Endothelial cell of umbilical vein (primary cell): Measurements from ENCODE around the gene UBE2E2. TPM values are rescaled to one million over a fixed set of nuclear protein-coding genes. Genes with fewer than 3 reads are reported as not detected.

Experiments
- BruUV-seq: library from RNA; stranded (reverse); fragments of 400-500 nt; replicated peaks from 2 replicates; lab custom pipeline; 2021; lab: Mats Ljungman, UMichigan
- CTCF ChIA-PET: fragments of 300-600, 350-600 bp; sonication (Branson Sonifier 250); formaldehyde crosslinking; loops from one replicate; lab custom pipeline; 2021; ENCODE audit warnings: antibody characterized with exemption, inconsistent platforms; lab: Charles Lee
- POLR2A ChIA-PET: fragments of 300-600, 350-600 bp; sonication (Branson Sonifier 250); formaldehyde crosslinking; loops from one replicate; lab custom pipeline; 2021; ENCODE audit warnings: antibody characterized with exemption, inconsistent platforms; lab: Charles Lee
- DNase-seq: peaks from one replicate; pipeline ENCODE4 v3.0.0-alpha.2; 2011; ENCODE audit warnings: low read depth, low spot score
- FAIRE-seq: peaks from 2 replicates; lab custom pipeline; 2011; peaks lifted over from hg19 to GRCh38; lab: Jason Lieb, UNC
- H2AFZ ChIP-seq: 2 replicates; pipeline ENCODE4 v1.6.0; 2012; ENCODE audit warnings: low read depth, low read length, control low read depth, inconsistent platforms
- H3K27ac ChIP-seq: 2 replicates; pipeline ENCODE4 v1.5.1; 2011; ENCODE audit warnings: low read depth, mild to moderate bottlenecking, control low read depth, low read length, moderate library complexity; ENCODE audit not compliant: insufficient read depth
- H3K27me3 ChIP-seq, 2 experiments: 2 replicates each; pipeline versions ENCODE4 v1.6.0 to v1.6.1; 2011; ENCODE audit warnings: low read length in 2 of 2, mixed read lengths in 1 of 2; ENCODE audit not compliant: control insufficient read depth in 2 of 2, insufficient read depth in 2 of 2
- H3K36me3 ChIP-seq, 2 experiments: 2 replicates in 1 of 2; 3 replicates in 1 of 2; pipeline ENCODE4 v1.5.1; 2011; ENCODE audit warnings: low read length in 2 of 2, mild to moderate bottlenecking in 1 of 2, moderate library complexity in 1 of 2; ENCODE audit not compliant: control insufficient read depth in 2 of 2, insufficient read depth in 2 of 2; ENCODE audit errors: extremely low read depth in 1 of 2
- H3K4me1 ChIP-seq: 3 replicates; pipeline ENCODE4 v1.5.1; 2011; ENCODE audit warnings: mild to moderate bottlenecking, low read length; ENCODE audit not compliant: control insufficient read depth, insufficient read depth; ENCODE audit errors: extremely low read depth
- H3K4me2 ChIP-seq: 2 replicates; pipeline ENCODE4 v1.6.1; 2011; ENCODE audit warnings: low read length, control low read depth, mixed read lengths; ENCODE audit not compliant: insufficient read depth
- H3K4me3 ChIP-seq, 3 experiments: fragments of 200-600 bp in 1 of 3; sonication (generic), shearing (Covaris generic) in 1 of 3; replicated peaks in 1 of 3; 2 replicates each; pipeline ENCODE4 v1.5.1; 2011 to 2016; ENCODE audit warnings: control low read depth in 3 of 3, low read length in 3 of 3, mild to moderate bottlenecking in 2 of 3, inconsistent platforms in 1 of 3, low read depth in 1 of 3, moderate library complexity in 1 of 3; ENCODE audit not compliant: insufficient read depth in 1 of 3
- H3K79me2 ChIP-seq: 2 replicates; pipeline ENCODE4 v1.6.0; 2012; ENCODE audit warnings: low read length, inconsistent platforms; ENCODE audit not compliant: control insufficient read depth, insufficient read depth
- H3K9ac ChIP-seq: replicated peaks from 2 replicates; pipeline ENCODE3; 2011; ENCODE audit warnings: low read length, control low read depth; ENCODE audit not compliant: insufficient read depth; ENCODE audit errors: extremely low read depth
- H3K9me1 ChIP-seq: replicated peaks from 3 replicates; pipeline ENCODE4 v1.6.0; 2011; ENCODE audit warnings: mild to moderate bottlenecking, low read length; ENCODE audit not compliant: control insufficient read depth, insufficient read depth; ENCODE audit errors: extremely low read depth
- H3K9me3 ChIP-seq: replicated peaks from 2 replicates; pipeline ENCODE4 v1.5.1; 2012; ENCODE audit warnings: low read length, inconsistent platforms; ENCODE audit not compliant: control insufficient read depth, insufficient read depth
- H4K20me1 ChIP-seq: replicated peaks from 2 replicates; pipeline ENCODE3; 2011; ENCODE audit warnings: mild to moderate bottlenecking, low read length; ENCODE audit not compliant: control insufficient read depth, insufficient read depth; ENCODE audit errors: extremely low read depth
- EZH2 ChIP-seq: IDR thresholded peaks from 2 replicates; pipeline ENCODE4 v1.6.1; 2012; ENCODE audit warnings: borderline replicate concordance, low read depth, mild to moderate bottlenecking, moderate library complexity, low read length, inconsistent platforms; ENCODE audit not compliant: severe bottlenecking
- FOS ChIP-seq: IDR thresholded peaks from 2 replicates; pipeline ENCODE4 v1.6.1; 2011; ENCODE audit warnings: mild to moderate bottlenecking, low read length, moderate library complexity, borderline replicate concordance; ENCODE audit not compliant: insufficient read depth
- GATA2 ChIP-seq: IDR thresholded peaks from 2 replicates; pipeline ENCODE4 v1.7.0; 2011; ENCODE audit warnings: low read depth, mild to moderate bottlenecking, moderate library complexity, mixed read lengths, low read length; ENCODE audit not compliant: insufficient read length, insufficient read depth
- JUN ChIP-seq: IDR thresholded peaks from 2 replicates; pipeline ENCODE4 v1.6.1; 2011; ENCODE audit warnings: borderline replicate concordance, low read depth; ENCODE audit not compliant: insufficient read length, insufficient read depth
- MYC ChIP-seq: IDR thresholded peaks from one replicate; pipeline ENCODE4 v1.6.1; 2011; ENCODE audit warnings: mild to moderate bottlenecking, low read depth, low read length
- POLR2A ChIP-seq: IDR thresholded peaks from 2 replicates; pipeline ENCODE4 v1.6.1; 2012; ENCODE audit warnings: low read depth, mild to moderate bottlenecking, control low read depth, low read length
- POLR2AphosphoS5 ChIP-seq: IDR thresholded peaks from 2 replicates; pipeline ENCODE4 v1.6.1; 2012; ENCODE audit warnings: low read depth, mild to moderate bottlenecking, control low read depth, low read length, moderate library complexity; ENCODE audit not compliant: insufficient read depth
- dilution Hi-C: fragments of 300-500 bp; cut with MboI; formaldehyde crosslinking; loops from one replicate; pipeline ENCODE4 v1.15.0; 2019; ENCODE audit warnings: low sequenced_read_pairs; ENCODE audit not compliant: extremely low pct_ligation_motif_present
- intact Hi-C: fragments of 100-400 bp; cut with micrococcal nuclease; formaldehyde crosslinking; loops from one replicate; pipeline ENCODE4 v1.10.0; 2022
- polyA plus RNA-seq, 4 experiments: library from polyadenylated mRNA; depleted of rRNA in 3 of 4; stranded (reverse) in 3 of 4; unstranded in 1 of 4; fragments of >200 nt; gene quantifications; 2 replicates each; pipeline versions ENCODE4 v1.2.1 to v1.2.3, GENCODE V29; 2011 to 2012; ENCODE audit warnings: missing spikeins in 1 of 4
- total RNA-seq: library from RNA; stranded (reverse); gene quantifications from 2 replicates; pipeline ENCODE4 v1.2.3, GENCODE V29; 2021
- TF ChIP-seq, protein P1 (sequence below), 2 donors: IDR thresholded peaks; 1 replicate in 1 of 2; 2 replicates in 1 of 2; pipeline ENCODE4 v1.5.1; 2011; ENCODE audit warnings: low read length in 2 of 2, mild to moderate bottlenecking in 2 of 2, moderate library complexity in 2 of 2, control low read depth in 1 of 2, inconsistent platforms in 1 of 2, low read depth in 1 of 2; ENCODE audit not compliant: insufficient read depth in 1 of 2; ENCODE audit errors: extremely low read depth in 1 of 2
- TF ChIP-seq, protein P2 (sequence below): IDR thresholded peaks from 2 replicates; pipeline ENCODE4 v1.6.1; 2011; ENCODE audit not compliant: insufficient read depth, insufficient read length

UBE2E2 gene
- total and polyA plus RNA-seq, 2 donors (not counting 3 experiments of a cell fraction or from before 2014, with no cell fraction given): 37.0 to 45.4 TPM

DNA sequence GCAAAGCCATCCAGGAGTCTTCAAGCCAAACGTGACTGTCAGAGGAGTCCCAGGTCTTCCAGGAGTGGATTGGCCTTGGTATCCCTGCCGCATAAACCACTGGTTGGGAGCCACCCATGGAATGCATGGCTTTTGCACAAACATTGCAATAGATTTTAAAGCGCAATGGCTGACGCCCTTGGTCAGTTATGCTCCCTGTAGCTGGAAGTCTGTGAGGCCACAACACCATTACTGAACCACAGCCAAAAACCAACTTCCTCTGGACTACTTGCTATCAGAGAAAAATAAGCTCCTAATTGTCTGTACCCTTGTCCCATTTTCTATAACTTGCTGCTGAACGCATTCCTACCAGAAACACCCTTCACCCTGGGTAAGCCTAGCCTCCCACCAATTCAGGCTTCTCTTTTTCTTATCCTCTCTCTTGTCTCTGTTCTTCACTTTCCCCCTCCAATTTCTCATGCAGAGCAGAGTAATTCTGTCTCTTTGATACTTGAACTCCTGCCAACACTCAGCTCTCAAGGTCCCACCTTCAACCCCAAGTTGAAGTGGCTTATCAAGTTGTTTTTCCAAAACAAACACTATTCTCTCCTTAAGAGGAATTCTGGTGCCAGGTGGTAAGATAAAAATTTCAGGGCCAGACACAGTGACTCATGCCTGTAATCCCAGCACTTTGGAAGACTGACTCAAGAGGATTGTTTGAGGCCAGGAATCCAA lies 426.2 kb downstream of the UBE2E2 start:
- Histone ChIP-seq H3K27ac (no peak overlapping the region), H2AFZ (no peak overlapping the region), H3K4me1 (peaks cover 12% of the 10 kb centered on the region), H3K9ac (no peak overlapping the region), H3K79me2 (no peaks in the 10 kb centered on the region), H3K36me3 (no peaks in the 10 kb centered on the region), H3K27me3 (no peaks in the 10 kb centered on the region), H3K9me3 (no peaks in the 10 kb centered on the region), H3K9me1 (no peaks in the 10 kb centered on the region), H3K4me2 (peak overlapping the region; percentile 20), H3K4me3 (no peak overlapping the region), H4K20me1 (no peaks in the 10 kb centered on the region)
- intact Hi-C loops: loop anchor here (1.0 kb wide), 1 partner anchor 17 kb away; no protein-coding TSS in a partner anchor
- peak; percentile 82 for FAIRE-seq
- TF ChIP-seq, protein P1, sequence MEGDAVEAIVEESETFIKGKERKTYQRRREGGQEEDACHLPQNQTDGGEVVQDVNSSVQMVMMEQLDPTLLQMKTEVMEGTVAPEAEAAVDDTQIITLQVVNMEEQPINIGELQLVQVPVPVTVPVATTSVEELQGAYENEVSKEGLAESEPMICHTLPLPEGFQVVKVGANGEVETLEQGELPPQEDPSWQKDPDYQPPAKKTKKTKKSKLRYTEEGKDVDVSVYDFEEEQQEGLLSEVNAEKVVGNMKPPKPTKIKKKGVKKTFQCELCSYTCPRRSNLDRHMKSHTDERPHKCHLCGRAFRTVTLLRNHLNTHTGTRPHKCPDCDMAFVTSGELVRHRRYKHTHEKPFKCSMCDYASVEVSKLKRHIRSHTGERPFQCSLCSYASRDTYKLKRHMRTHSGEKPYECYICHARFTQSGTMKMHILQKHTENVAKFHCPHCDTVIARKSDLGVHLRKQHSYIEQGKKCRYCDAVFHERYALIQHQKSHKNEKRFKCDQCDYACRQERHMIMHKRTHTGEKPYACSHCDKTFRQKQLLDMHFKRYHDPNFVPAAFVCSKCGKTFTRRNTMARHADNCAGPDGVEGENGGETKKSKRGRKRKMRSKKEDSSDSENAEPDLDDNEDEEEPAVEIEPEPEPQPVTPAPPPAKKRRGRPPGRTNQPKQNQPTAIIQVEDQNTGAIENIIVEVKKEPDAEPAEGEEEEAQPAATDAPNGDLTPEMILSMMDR (IDR thresholded peaks at IDR 0.05; ENCODE audit: extremely low read depth in 1 of 2, insufficient read depth in 1 of 2, low read depth in 1 of 2, low read length in 2 of 2): no peak
- TF ChIP-seq JUN: no peak
- TF ChIP-seq, protein P2, sequence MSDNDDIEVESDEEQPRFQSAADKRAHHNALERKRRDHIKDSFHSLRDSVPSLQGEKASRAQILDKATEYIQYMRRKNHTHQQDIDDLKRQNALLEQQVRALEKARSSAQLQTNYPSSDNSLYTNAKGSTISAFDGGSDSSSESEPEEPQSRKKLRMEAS: no peak
- TF ChIP-seq POLR2AphosphoS5: no peak
- TF ChIP-seq MYC: no peak
- peak; percentile 88 for TF ChIP-seq FOS
- peak; percentile 85 for TF ChIP-seq GATA2
- TF ChIP-seq EZH2: no peak
- TF ChIP-seq POLR2A: no peak
- ChIA-PET CTCF (interaction anchor here (0.7 to 1.2 kb wide), 6 partner anchors 19 to 132 kb away, joined by 3 read pairs; no protein-coding TSS in a partner anchor), POLR2A (interaction anchor here (0.6 kb wide), 1 partner anchor 481 kb away, joined by 3 read pairs; no protein-coding TSS in a partner anchor)
- no TSS peak for BruUV-seq
- dilution Hi-C loops: no loop called here
- peak; percentile 88 for DNase-seq
